ENCODE results near the gene SH3GL1.

DNA sequence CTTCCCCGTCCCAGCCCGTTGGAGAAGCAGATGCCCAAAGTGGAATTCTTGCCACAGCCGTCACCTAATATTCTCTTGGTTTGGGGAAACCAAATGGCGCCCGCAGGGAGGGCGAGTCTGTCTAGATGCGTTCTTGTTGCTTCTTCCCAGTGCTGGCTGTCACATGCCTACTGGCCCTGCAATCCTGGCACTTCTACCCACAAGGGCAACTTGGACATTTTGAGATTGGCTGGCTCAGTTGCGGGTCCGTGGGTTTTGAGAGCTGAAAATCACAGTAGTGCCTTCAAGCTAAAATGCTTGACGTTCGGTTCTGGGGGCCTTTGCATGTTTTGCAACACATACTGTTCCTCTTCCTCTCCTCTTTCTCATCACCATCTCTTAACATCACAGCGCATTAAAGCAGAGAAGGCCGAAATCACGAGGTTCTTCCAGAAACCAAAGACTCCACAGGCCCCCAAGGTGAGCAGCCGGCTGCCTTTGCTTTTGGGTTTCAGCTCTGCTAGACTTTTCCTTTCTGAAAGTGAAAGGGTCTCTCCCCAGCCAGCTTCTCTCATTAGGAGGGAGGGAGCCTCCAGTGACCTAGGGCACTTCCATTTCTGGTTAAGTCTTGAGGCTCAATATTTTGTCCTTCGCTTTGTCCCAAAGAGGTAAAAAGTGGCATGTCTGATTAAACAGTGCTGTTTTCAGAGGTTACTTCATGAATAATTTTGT, 23.2 kb upstream of the SH3GL1 start:
- TF ChIP-seq, protein P1, sequence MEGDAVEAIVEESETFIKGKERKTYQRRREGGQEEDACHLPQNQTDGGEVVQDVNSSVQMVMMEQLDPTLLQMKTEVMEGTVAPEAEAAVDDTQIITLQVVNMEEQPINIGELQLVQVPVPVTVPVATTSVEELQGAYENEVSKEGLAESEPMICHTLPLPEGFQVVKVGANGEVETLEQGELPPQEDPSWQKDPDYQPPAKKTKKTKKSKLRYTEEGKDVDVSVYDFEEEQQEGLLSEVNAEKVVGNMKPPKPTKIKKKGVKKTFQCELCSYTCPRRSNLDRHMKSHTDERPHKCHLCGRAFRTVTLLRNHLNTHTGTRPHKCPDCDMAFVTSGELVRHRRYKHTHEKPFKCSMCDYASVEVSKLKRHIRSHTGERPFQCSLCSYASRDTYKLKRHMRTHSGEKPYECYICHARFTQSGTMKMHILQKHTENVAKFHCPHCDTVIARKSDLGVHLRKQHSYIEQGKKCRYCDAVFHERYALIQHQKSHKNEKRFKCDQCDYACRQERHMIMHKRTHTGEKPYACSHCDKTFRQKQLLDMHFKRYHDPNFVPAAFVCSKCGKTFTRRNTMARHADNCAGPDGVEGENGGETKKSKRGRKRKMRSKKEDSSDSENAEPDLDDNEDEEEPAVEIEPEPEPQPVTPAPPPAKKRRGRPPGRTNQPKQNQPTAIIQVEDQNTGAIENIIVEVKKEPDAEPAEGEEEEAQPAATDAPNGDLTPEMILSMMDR (IDR thresholded peaks at IDR 0.05; ENCODE audit: poor library complexity) = no peak
- TF ChIP-seq EZH2 (IDR thresholded peaks at IDR 0.05; ENCODE audit: borderline replicate concordance) (no peak), EZH2phosphoT487 (IDR thresholded peaks at IDR 0.05; ENCODE audit: low read depth, severe bottlenecking, unreplicated experiment) (no peak)

All from hepatocyte (in vitro differentiated cells).